Activated T-helper 17 cell treated with anti-CD3 and anti-CD28 coated beads, Interleukin-2, amount 50 U/mL, for 72 hours (primary cell): ENCODE measurements around the gene APH1B. TPM values are rescaled to one million over a fixed set of nuclear protein-coding genes. Genes with fewer than 3 reads are reported as not detected.

Experiments
- ATAC-seq: fragments of 150-1000 bp; cut with Tn5 transposase; replicated peaks from 2 replicates; pipeline ENCODE4 v1.10.0; 2021; ENCODE audit warnings: mild to moderate bottlenecking, moderate library complexity
- H3K27ac Mint-ChIP-seq: one replicate; pipeline ENCODE4 v1.8.0; 2022; ENCODE audit warnings: mixed read lengths
- H3K27me3 Mint-ChIP-seq: one replicate; pipeline ENCODE4 v1.8.0; 2022; ENCODE audit warnings: mixed read lengths
- H3K36me3 Mint-ChIP-seq: one replicate; pipeline ENCODE4 v1.8.0; 2022; ENCODE audit warnings: low read depth, mild to moderate bottlenecking, mixed read lengths
- H3K4me1 Mint-ChIP-seq: one replicate; pipeline ENCODE4 v1.8.0; 2022; ENCODE audit warnings: mixed read lengths
- H3K4me3 Mint-ChIP-seq: one replicate; pipeline ENCODE4 v1.8.0; 2022; ENCODE audit warnings: mild to moderate bottlenecking, mixed read lengths
- H3K9me3 Mint-ChIP-seq: one replicate; pipeline ENCODE4 v1.8.0; 2022; ENCODE audit warnings: mixed read lengths
- total RNA-seq, 2 donors: library from RNA; stranded (reverse); gene quantifications; one replicate each; pipeline ENCODE4 v1.2.3, GENCODE V29; 2022

The APH1B gene
- total RNA-seq, 2 donors from 2014 or later, result 7.8 to 8.7 TPM

DNA sequence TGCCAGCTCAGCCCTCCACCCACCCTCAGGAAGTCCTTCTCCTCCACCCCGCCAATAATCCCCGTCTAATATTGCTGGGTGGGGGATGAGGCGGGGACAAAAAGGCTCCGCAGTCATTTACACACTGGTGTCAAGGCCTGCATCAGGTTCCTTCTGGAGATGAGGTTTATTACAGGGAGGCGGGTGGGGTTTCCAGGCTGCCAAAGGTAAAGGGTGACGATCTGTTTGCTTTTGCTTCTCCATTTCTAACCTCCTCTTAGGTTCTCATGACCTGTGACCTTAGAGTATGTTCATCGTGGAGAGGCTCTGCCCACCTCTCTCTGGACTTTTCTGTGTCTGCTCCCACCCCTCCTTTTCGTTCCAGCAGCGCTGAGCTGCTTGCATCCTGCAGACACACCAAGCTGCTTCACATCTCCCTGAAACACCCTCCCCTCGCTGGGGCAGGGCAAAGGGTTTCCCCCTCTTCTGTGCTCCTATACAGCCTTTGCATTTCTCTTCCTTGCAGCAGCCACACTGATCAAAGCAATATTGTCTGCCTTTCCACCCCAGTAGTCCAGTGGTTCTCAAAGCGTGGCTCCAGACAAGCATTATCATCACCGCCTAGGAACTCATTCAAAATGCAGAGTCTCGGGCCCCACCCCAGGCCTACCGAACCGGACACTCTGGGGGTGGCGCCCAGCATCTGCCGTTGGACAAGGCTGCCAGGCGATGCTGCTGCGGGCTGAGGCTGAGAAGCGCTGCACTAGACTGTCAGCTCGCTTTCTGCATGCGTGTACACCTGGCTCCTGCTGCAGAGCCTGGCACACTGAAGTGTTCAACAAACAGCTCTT lies 77.6 kb downstream of the APH1B start:
- Mint-ChIP-seq H3K9me3 (no peaks in the 10 kb centered on the region), H3K27ac (peak overlapping the region; percentile 32), H3K4me1 (no peaks in the 10 kb centered on the region), H3K27me3 (peaks cover 4% of the 10 kb centered on the region), H3K36me3 (no peaks in the 10 kb centered on the region), H3K4me3 (no peak overlapping the region)
- no peak for ATAC-seq

DNA sequence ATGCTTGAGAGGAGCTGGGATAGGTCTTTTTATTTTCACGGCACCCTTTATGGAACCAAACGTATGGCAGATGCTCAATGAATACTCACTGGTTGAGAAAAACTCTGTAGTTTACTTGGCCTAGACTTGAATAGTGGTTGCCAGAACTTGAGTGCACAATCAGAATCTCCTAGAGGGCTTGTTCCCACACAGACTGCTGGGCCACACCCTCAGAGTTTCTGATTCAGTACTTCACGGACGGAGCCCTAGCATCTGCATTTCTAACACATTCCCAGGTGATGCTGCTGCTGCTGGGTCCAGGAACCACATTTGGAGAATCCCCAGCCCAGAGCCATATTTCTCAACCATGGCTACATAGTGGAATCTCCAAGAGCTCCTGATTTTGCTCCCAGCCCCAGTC lies 79.7 kb downstream of the APH1B start:
- peaks cover 12% of the 10 kb centered on the region for H3K27me3 Mint-ChIP-seq
- no peaks in the 10 kb centered on the region for H3K4me1 Mint-ChIP-seq
- no peaks in the 10 kb centered on the region for H3K9me3 Mint-ChIP-seq

DNA sequence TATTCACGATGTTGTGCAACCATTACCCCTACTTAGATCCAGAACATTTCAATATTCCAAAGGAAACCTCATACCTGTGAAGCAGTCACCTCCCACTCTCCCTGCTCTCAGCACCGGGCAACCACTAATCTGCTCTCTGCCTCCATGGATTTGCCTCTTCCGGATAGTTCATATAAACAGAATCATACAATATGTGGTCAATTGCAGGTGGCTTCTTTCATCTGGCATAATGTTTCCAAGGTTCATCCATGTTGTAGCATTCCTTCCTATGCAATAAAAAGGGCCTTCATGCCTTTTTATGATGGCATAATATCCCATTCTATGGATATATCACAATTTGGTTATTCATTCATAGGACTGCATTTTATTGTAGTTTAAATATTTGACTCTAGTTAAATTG lies 80.3 kb downstream of the APH1B start:
- H3K27ac Mint-ChIP-seq, result no peak overlapping the region
- no peak for ATAC-seq
- H3K9me3 Mint-ChIP-seq, result no peaks in the 10 kb centered on the region
- H3K27me3 Mint-ChIP-seq, result peaks cover 12% of the 10 kb centered on the region
- H3K36me3 Mint-ChIP-seq, result no peaks in the 10 kb centered on the region
- no peak overlapping the region for H3K4me3 Mint-ChIP-seq
- no peaks in the 10 kb centered on the region for H3K4me1 Mint-ChIP-seq

More for the DNA sequence above, 79.7 kb downstream of the APH1B start:
- Mint-ChIP-seq H3K27ac (no peak overlapping the region), H3K36me3 (no peaks in the 10 kb centered on the region), H3K4me3 (no peak overlapping the region)
- ATAC-seq, result no peak

DNA sequence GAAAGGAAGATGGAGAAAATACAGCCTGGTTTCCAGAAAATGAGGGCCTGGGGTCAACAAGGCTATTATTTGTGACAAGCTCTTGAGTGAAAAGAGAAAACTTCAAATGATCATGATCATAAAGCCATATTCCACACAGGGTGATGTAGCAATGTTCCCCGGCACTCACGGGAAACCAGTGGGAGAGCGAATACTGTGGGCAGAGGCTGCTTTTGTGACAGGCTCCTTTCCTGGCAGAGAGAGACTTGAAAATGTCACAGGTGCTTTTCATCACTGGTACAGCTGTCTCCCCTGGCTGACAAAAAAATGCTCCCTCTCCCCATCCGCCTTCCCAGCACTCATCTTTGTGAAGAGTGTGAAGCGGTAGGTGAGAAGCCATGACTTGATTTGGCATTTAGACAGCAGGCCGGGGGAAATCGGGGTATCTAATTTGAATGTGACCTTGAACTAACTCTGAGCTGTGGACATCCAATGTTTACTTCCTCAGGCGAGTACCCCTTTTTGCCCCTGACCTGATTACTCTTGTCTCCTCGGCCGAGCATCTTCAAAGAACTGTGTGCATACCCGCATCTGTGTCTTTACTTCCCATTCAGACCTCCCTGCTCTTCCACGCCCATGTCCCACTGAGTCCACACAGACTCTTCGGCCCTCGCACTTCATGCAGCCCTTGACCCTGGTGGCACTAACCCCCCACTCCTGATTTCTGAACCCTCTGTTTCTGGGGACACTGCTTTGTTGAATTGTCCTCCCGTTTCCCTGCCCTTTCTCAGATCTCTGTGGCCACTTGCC lies 81.0 kb downstream of the APH1B start:
- no peak overlapping the region for H3K27ac Mint-ChIP-seq
- no peak for ATAC-seq

More for the DNA sequence above, 81.0 kb downstream of the APH1B start:
- Mint-ChIP-seq H3K4me1 (no peaks in the 10 kb centered on the region), H3K27me3 (peaks cover 12% of the 10 kb centered on the region), H3K4me3 (no peak overlapping the region), H3K36me3 (no peaks in the 10 kb centered on the region), H3K9me3 (no peaks in the 10 kb centered on the region)

Other genes starting within 250 kb of the APH1B start
- 1 to 10 TPM; 3.0 to 9.7 TPM for gene TPM1, start 234.9 kb upstream of the APH1B start, total RNA-seq
- 10 to 100 TPM; 20.3 to 26.0 TPM for gene LACTB, start 155.7 kb upstream of the APH1B start, total RNA-seq
- 100 to 1,000 TPM; 187 to 240 TPM for gene RPS27L, start 120.1 kb upstream of the APH1B start, total RNA-seq
- gene RAB8B, start 88.0 kb upstream of the APH1B start, total RNA-seq, result 100 to 1,000 TPM in 1 of 2 donors, 10 to 100 TPM in 1; 68.1 to 185 TPM
- gene CA12, start 104.2 kb downstream of the APH1B start, total RNA-seq, result 1 to 10 TPM in 1 of 2 donors, under 1 TPM in 1; 0.15 to 1.0 TPM
- 100 to 1,000 TPM in 1 of 2 donors, 10 to 100 TPM in 1; 60.9 to 102 TPM for gene USP3, start 227.0 kb downstream of the APH1B start, total RNA-seq